HG02588 (cell line): Measurements from ENCODE around the gene FAM72A.
"Not testable (repeated sequence)": the region's sequence is repeated elsewhere in the genome, so short reads cannot be mapped to it uniquely, and the experiment has no call there.

Experiments used
- ATAC-seq: cut with Tn5 transposase; IDR thresholded peaks from one replicate; pipeline ENCODE4 v1.9.1; 2021; ENCODE audit warnings: mild to moderate bottlenecking, moderate library complexity; ENCODE audit not compliant: unreplicated experiment

The FAM72A gene

GRCh38 chr1:206173110-206173719 lies 29.4 kb downstream of the FAM72A start:
- ATAC-seq: not testable (repeated sequence)

- ATAC-seq: not testable (repeated sequence)
These were observed 32.8 kb downstream of the FAM72A start for GRCh38 chr1:206169794-206170193.

- not testable (repeated sequence) for ATAC-seq
These were observed 35.1 kb downstream of the FAM72A start for GRCh38 chr1:206167350-206168029.

GRCh38 chr1:206145771-206146290 lies 56.8 kb downstream of the FAM72A start:
- ATAC-seq: no peak

GRCh38 chr1:206144605-206145004 lies 58.0 kb downstream of the FAM72A start:
- ATAC-seq: no peak

GRCh38 chr1:206143537-206144172 lies 59.0 kb downstream of the FAM72A start:
- no peak for ATAC-seq

- ATAC-seq: no peak
These were observed 59.9 kb downstream of the FAM72A start for GRCh38 chr1:206142770-206143169.

GRCh38 chr1:206142011-206142410 lies 60.6 kb downstream of the FAM72A start:
- no peak for ATAC-seq

GRCh38 chr1:206136241-206136640 lies 66.4 kb downstream of the FAM72A start:
- ATAC-seq: no peak
